ENCODE results near the gene SYNGAP1.

Gene SYNGAP1

GRCh38 chr6:33405386-33405940 is 14.4 kb upstream of the SYNGAP1 start:
- DNase-seq: no peak

GRCh38 chr6:33406126-33406525 is 13.7 kb upstream of the SYNGAP1 start:
- DNase-seq: no peak

GRCh38 chr6:33407132-33407718 is 12.6 kb upstream of the SYNGAP1 start:
- DNase-seq: no peak

DNA sequence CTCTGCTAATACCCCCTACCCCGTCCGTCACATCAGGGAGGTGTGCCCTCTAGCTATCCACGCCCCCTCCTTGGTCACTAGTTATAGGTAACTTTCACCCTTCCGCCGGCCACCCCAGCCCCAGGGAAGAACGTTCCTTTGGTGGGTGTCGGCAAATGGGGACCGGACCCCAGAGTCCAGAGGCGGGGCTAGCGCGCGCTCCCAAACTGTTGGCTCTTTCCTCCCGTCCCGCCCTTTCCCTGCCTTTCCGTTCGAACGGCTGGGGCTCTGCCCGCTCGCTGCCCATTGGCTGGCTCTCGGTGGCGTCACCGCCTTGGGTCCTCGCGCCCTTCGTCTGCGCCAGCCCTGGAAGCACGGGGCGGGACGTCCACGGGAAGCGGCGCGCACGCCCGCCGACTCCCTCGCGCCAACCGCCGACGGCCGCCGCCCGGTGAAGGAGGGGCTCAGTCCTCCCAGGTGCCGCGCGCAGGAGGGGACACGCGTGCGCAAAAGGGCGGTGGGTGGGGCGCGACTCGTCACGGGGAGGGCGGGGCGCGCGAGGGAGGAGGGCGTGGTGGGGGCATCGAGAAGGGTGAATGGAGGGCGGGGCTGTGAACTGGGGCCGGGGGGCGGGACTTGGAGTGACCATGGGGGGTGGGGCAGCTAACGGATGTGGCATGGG is 9.7 kb upstream of the SYNGAP1 start:
- peak; percentile 99 for DNase-seq

DNA sequence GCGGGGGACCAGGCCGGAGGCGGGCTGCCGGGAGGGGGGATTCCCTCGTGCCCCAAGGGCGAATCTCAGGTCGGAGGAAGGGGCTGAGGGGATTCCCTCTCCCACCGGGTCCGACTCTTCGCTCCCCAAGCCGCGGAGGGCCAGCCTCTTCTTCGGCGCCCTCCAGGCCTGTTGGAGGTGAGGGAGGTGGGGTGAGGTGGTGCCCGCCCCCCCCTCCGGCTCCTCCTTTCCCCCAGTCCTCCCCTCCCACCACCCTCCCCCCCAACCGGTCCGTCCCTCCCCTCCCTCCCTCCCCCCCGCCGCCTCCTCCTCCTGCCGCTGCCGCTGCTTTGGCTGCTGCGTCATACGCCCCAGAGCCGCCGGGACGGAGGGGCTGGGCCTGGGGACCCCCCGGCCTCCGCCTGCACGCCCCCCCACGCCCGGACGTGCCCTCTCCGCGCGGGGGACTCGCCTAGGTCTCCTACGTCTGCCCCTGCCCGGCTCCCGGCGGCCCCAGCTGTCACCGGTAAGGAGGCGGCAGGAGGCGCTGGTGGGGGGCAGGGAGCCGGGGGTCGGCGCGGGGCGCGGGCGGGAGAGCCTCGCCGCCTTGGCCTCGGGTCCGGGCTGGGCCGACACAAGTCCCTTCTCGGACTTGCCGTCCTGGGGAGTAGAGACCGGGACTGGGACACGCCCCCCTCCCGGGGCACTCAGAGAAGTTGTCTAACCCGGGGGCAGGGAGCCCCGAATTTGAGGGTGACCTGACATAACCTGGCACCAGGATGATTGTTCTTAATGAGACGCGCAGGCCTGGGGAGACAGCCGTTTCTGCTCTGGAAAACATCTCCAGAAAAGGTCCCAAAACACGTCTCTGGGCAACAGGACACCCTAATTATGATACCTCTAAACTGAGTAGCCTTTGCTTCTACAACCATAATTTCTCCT is 8.9 kb upstream of the SYNGAP1 start, which contains the start of gene PHF1:
Gene PHF1, plus strand, starts transcription at position 304 of the 921 bp plus-strand sequence. CDS start 1,250 bp downstream, outside the sequence.
- DNase-seq: no peak

DNA sequence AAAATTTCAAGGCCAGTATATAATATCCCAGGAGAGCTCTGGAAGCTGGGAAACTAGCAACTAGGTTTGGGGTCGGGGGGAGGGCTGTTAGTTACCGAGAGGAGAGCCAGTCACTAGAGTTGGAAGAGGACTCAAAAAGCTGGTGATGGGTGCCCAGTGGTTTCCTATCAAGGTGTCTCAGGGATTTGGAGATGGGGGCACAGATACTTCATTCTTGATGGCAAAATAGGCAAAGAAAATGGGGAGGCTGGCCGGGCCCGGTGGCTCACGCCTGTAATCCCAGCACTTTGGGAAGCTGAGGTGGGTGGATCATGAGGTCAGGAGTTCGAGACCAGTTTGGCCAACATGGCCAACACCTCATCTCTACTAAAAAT is 8.2 kb upstream of the SYNGAP1 start:
- DNase-seq: no peak

DNA sequence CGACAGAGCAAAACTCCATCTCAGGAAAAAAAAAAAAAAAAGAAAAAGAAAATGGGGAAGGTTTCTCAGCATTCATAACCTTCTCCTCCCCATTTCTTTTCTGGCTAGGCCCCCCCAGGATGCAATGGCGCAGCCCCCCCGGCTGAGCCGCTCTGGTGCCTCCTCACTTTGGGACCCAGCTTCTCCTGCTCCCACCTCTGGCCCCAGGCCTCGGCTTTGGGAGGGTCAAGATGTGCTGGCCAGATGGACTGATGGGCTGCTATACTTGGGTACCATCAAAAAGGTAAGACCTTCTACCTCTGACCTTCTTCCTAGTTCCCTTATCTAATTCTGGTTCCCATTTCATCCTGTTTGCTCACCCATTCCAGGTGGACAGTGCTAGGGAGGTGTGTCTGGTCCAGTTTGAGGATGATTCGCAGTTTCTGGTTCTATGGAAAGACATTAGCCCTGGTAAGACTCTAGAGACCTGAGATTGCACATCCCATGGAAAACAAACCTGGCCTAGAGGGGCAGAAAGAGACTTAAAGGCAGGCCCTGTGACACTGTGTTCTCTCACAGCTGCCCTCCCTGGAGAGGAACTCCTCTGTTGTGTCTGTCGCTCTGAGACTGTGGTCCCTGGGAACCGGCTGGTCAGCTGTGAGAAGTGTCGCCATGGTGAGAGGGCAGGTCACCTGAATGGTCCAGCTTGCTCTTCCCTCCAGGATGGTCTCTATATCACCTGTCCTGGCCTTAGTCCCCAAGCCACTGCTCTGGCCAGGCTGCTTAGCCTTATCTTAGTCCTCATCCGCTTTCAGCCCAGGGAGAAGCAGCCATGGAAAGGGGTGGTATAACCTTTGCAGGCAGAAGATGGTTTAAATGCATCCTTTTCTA is 7.5 kb upstream of the SYNGAP1 start:
- DNase-seq: no peak

DNA sequence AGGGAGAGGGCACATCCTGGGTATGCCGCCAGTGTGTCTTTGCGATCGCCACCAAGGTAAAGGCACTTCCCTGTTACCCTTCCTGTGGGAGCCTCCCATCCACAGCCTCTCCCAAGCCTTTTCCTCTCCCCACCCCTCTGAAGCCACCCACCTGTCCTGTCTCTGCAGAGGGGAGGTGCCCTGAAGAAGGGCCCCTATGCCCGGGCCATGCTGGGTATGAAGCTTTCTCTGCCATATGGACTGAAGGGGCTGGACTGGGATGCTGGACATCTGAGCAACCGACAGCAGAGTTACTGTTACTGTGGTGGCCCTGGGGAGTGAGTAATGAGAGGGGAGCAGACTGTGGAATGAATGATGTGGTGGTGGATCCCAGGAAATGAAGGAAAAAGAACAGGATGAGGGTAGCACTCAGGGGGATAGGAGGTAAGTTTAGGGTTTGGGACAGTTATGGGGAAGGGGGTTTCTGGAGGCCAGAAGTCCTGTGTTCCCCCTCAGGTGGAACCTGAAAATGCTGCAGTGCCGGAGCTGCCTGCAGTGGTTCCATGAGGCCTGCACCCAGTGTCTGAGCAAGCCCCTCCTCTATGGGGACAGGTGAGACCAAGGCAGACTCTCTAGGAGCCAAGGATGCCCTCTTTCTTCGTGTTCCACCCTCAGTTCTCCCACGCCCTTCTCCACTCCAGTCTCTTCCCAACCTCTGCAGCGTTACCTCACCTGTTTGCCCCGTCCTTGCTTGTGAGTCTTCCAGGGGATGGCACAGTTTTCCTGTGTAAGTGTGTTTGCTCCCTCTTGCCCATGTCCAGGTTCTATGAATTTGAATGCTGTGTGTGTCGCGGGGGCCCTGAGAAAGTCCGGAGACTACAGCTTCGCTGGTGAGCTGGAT is 6.4 kb upstream of the SYNGAP1 start:
- no peak for DNase-seq

- no peak for DNase-seq
Measured at GRCh38 chr6:33414592-33415271, 5.1 kb upstream of the SYNGAP1 start.

DNA sequence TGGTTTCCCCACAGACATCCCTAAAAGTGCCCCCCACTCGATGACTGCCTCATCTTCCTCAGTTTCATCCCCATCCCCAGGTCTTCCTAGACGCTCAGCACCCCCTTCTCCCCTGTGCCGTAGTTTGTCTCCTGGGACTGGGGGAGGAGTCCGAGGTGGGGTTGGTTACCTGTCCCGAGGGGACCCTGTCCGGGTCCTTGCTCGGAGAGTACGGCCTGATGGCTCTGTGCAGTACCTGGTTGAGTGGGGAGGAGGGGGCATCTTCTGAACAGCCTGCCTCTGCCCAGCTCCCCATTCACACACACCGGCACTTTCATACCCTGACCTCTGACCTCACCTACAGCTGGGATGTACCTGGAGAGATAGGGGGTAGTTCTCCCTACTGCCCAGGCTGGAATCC is 4.0 kb upstream of the SYNGAP1 start:
- DNase-seq: no peak

- DNase-seq: peak; percentile 75
Measured at GRCh38 chr6:33416386-33417127, 3.3 kb upstream of the SYNGAP1 start.

- DNase-seq: peak; percentile 30
Measured at GRCh38 chr6:33417128-33417902, 2.5 kb upstream of the SYNGAP1 start.

DNA sequence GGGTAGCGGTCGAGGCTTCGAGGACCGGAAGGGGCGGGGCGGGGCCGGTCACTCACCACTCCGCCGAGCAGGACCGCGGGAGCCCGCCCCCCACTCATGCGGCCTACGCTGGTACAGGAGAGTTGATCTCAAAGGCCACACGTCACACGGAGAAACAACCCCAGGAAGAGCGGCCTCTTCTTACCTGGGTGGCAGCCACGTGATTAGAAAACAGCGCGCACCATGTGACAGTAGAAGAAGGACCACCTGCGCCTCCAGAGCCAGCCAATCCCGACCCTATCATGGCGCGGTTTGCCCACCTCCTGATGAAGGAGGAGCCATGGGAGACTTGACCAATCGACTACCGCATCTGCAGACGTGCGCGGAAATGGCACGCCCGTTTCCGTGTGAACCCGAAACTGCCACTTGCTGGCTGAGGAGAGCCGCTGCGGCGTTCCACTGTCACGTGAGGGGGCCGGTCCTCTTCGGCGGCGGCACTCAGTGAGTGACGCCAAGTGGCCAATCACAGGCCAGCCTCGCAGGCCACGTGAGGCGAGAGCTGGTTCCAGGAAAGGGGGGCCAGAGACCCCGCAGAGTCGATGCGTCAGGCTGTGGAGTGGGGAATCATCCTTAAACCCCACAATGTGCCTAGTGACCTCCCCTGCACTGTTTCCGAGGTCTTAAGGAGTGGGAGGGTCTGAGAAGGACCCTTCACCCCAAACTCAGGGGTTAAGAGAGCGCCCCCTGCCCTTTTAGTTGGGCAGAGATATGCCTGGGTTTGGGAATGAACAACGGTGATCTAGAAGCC is 1.8 kb upstream of the SYNGAP1 start, which contains the start of gene CUTA:
Gene CUTA, minus strand, starts transcription at position 205 of the 787 bp plus-strand sequence. Its CDS starts 107 bp downstream, at position 98.
- DNase-seq: peak; percentile 100

- DNase-seq: peak; percentile 83
Measured at GRCh38 chr6:33418690-33419291, 1.1 kb upstream of the SYNGAP1 start.

GRCh38 chr6:33420491-33421343 is 852 bp downstream of the SYNGAP1 start:
- no peak for DNase-seq

DNA sequence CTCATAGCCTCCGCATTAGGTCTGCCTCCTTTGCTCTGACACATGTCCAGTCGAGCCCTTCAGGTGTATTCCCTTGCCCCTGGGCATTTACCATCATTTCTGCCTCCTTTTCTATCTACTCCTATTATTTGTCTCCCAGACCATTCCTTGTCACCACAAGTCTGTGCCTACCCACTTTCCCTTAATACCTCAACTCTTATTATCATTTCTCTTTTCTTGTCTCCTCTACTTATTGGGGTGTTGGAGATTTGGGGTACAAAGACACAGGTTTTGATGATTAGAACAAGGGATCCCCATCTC is 1.4 kb downstream of the SYNGAP1 start:
- no peak for DNase-seq

GRCh38 chr6:33423777-33424176 is 3.9 kb downstream of the SYNGAP1 start:
- DNase-seq: no peak

Measured in activated CD4-positive, alpha-beta T cell treated with anti-CD3 and anti-CD28 coated beads, Interleukin-10, Interleukin-2, amounts not matched to agents 100 ng/mL and 50 ng/mL, durations not matched to agents 16 hours and 8 hours (primary cell).